Activated CD4-positive, alpha-beta T cell treated with anti-CD3 and anti-CD28 coated beads, Interleukin-2, Interleukin-4, amounts not matched to agents 100 ng/mL and 50 ng/mL, durations not matched to agents 16 hours and 8 hours (primary cell): ENCODE data around the gene FAM131A.

Source experiments
- DNase-seq: peaks from one replicate; pipeline ENCODE4 v3.0.0-alpha.2; 2020; ENCODE audit warnings: low spot score

Gene FAM131A

GRCh38 chr3:184358124-184358767 lies 20.8 kb downstream of the FAM131A start:
- no peak for DNase-seq

- no peak for DNase-seq
These were observed 21.5 kb downstream of the FAM131A start for GRCh38 chr3:184358921-184359350.

GRCh38 chr3:184359610-184360009 lies 22.2 kb downstream of the FAM131A start:
- no peak for DNase-seq

GRCh38 chr3:184360070-184360928 lies 22.9 kb downstream of the FAM131A start:
- DNase-seq = no peak

- DNase-seq = no peak
These were observed 23.6 kb downstream of the FAM131A start for GRCh38 chr3:184360929-184361531.

- peak; percentile 37 for DNase-seq
These were observed 24.1 kb downstream of the FAM131A start, which contains the start of the genes CLCN2 and POLR2H for GRCh38 chr3:184361532-184361931. Gene CLCN2 (minus strand): TSS chr3:184361605. CDS start chr3:184361479, 126 bp downstream. Gene POLR2H (plus strand): TSS chr3:184361710. CDS start chr3:184363493, 1,783 bp downstream.

- DNase-seq = peak; percentile 42
These were observed 24.7 kb downstream of the FAM131A start for GRCh38 chr3:184361932-184362667.

- peak; percentile 98 for DNase-seq
These were observed 25.5 kb downstream of the FAM131A start for GRCh38 chr3:184362668-184363546.

GRCh38 chr3:184366619-184367289 lies 29.4 kb downstream of the FAM131A start:
- DNase-seq = no peak

- DNase-seq = no peak
These were observed 30.7 kb downstream of the FAM131A start for GRCh38 chr3:184368116-184368515.

- DNase-seq = no peak
These were observed 31.3 kb downstream of the FAM131A start for GRCh38 chr3:184368586-184369183.

GRCh38 chr3:184371570-184372018 lies 34.2 kb downstream of the FAM131A start:
- peak; percentile 68 for DNase-seq

GRCh38 chr3:184372296-184372821 lies 35.0 kb downstream of the FAM131A start:
- DNase-seq = no peak

GRCh38 chr3:184372911-184373310 lies 35.5 kb downstream of the FAM131A start:
- DNase-seq = no peak

- no peak for DNase-seq
These were observed 36.0 kb downstream of the FAM131A start for GRCh38 chr3:184373422-184373821.

GRCh38 chr3:184375747-184376461 lies 38.5 kb downstream of the FAM131A start:
- no peak for DNase-seq

- DNase-seq = no peak
These were observed 40.0 kb downstream of the FAM131A start for GRCh38 chr3:184377374-184377773.

- DNase-seq = no peak
These were observed 40.6 kb downstream of the FAM131A start, which contains the start of gene THPO for GRCh38 chr3:184377882-184378445. Gene THPO (minus strand): TSS chr3:184378207. CDS start chr3:184376259, 1,948 bp downstream.
